ENCODE measurements around the gene IMP4. TPM values are rescaled to one million over a fixed set of nuclear protein-coding genes. Genes with fewer than 3 reads are reported as not detected.

The IMP4 gene
- total and polyA plus RNA-seq, 10 of the 15 experiments (the other 5 are each of a cell fraction or from before 2014, with no cell fraction given) = 41.4 to 242 (median 166) TPM

GRCh38 chr2:130391872-130392670 is 49.4 kb downstream of the IMP4 start:
- no peak for DNase-seq (ENCODE audit: low read depth, low spot score)
- no TSS peak for BruUV-seq (replicated peaks)
- H3K9me3 ChIP-seq (replicated peaks; ENCODE audit: control insufficient read depth, insufficient read depth, low read length) = no peaks in the 10 kb centered on the region
- no peaks in the 10 kb centered on the region for H3K36me3 ChIP-seq (ENCODE audit: control insufficient read depth in 2 of 2, insufficient read depth in 2 of 2, low read length in 1 of 2)
- H3K9ac ChIP-seq (ENCODE audit: control insufficient read depth, insufficient read depth, low read length) = peak overlapping the region; percentile 73
- H2AFZ ChIP-seq (ENCODE audit: control insufficient read depth, low read depth, low read length) = peak overlapping the region; percentile 90
- SMC1A ChIA-PET (ENCODE audit: uncharacterized antibody, unreplicated experiment) = interaction anchor here (3.1 kb wide), 1 partner anchor 50 kb away, joined by 9 read pairs; the partner anchor contains the start of gene IMP4
- in situ Hi-C loops (cut with MboI) = no loop called here
- intact Hi-C loops (cut with micrococcal nuclease; ENCODE audit: unreplicated experiment) = loop anchor here (2.0 kb wide), 1 partner anchor 19 kb away; no protein-coding TSS in a partner anchor
- POLR2A ChIA-PET = no interaction called here
- H3K4me2 ChIP-seq (ENCODE audit: control insufficient read depth, insufficient read depth) = peak overlapping the region; percentile 96
- no peaks in the 10 kb centered on the region for H3K27me3 ChIP-seq (replicated peaks in 1 of 2; ENCODE audit: control insufficient read depth in 2 of 2, insufficient read depth in 2 of 2, low read length in 1 of 2)
- H3K27ac ChIP-seq (ENCODE audit: control insufficient read depth, insufficient read depth) = peak overlapping the region; percentile 64; the same call in 1 of the 2 replicates
- H3K4me1 ChIP-seq (ENCODE audit: control insufficient read depth, insufficient read depth, low read length) = peaks cover 30% of the 10 kb centered on the region
- 48% methylated on average over 17 of the region's 17 CpGs for WGBS (ENCODE audit: insufficient coverage, insufficient replicate concordance, low lambda C conversion rate, missing lambda C conversion rate)
- no peaks in the 10 kb centered on the region for H3K79me2 ChIP-seq (ENCODE audit: control insufficient read depth, insufficient read depth, low read length)
- RAD21 ChIA-PET (ENCODE audit: unreplicated experiment) = interaction anchor here (0.6 kb wide), 1 partner anchor 63 kb away, joined by 3 read pairs; no protein-coding TSS in a partner anchor
- CTCF ChIA-PET = interaction anchor here (1.7 kb wide), 1 partner anchor 19 kb away, joined by 4 read pairs; no protein-coding TSS in a partner anchor
- no peak for FAIRE-seq
- TF ChIP-seq SIX5 (IDR thresholded peaks at IDR 0.05; ENCODE audit: low read depth, low read length, severe bottlenecking) (no peak), CTCF (IDR thresholded peaks at IDR 0.05 in 2 of 3, conservative IDR thresholded peaks at IDR 0.05 in 1 of 3; ENCODE audit: control insufficient read depth in 2 of 3, extremely low read depth in 1 of 3, insufficient read depth in 1 of 3, low read depth in 3 of 3, low read length in 3 of 3) (no peak), MEF2A (IDR thresholded peaks at IDR 0.05; ENCODE audit: insufficient read depth, low read depth, low read length) (no peak), CREB1 (IDR thresholded peaks at IDR 0.05; ENCODE audit: low read depth) (no peak), DPF2 (IDR thresholded peaks at IDR 0.05) (no peak), ZNF622 (IDR thresholded peaks at IDR 0.05) (no peak), KDM1A (IDR thresholded peaks at IDR 0.05; ENCODE audit: borderline replicate concordance) (no peak), SIN3A (IDR thresholded peaks at IDR 0.05; ENCODE audit: low read depth, low read length) (no peak)
- 0 out of 3 replicates have a peak, but pooled peaks have one; percentile 11 for ATAC-seq
- H3K4me3 ChIP-seq = peak overlapping the region; percentile 79
- no peaks in the 10 kb centered on the region for H4K20me1 ChIP-seq (ENCODE audit: control insufficient read depth, insufficient read depth)

All from GM12878 (cell line).